HG03575 (cell line): ENCODE measurements around the gene C17orf100.

Experiments
- ATAC-seq: cut with Tn5 transposase; IDR thresholded peaks from one replicate; pipeline ENCODE4 v1.9.1; 2021; ENCODE audit not compliant: unreplicated experiment, insufficient number of reproducible peaks, low FRiP score; ENCODE audit errors: extremely low read depth

Gene C17orf100

DNA sequence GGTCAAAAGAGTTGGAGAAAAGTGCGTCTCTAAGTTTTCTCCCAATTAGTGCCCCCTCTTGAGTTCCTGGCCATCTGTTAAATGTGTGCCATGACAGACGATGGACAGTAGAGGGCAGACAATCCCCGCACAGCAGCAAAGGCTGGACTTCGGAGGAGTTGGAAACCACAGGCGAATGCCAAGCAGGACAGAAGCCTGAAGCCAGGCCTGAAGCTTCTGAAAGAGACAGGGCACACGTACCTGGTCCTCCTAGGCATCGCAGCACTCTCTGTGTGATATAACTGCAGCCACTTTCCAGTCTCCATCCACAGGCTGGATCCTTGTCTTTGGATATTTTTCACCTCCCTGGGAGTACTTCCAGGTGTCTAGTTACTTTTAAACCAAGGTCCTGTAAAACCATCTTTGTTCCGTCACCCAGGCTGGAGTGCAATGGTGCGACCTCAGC lies 14.5 kb downstream of the C17orf100 start:
- no peak for ATAC-seq

DNA sequence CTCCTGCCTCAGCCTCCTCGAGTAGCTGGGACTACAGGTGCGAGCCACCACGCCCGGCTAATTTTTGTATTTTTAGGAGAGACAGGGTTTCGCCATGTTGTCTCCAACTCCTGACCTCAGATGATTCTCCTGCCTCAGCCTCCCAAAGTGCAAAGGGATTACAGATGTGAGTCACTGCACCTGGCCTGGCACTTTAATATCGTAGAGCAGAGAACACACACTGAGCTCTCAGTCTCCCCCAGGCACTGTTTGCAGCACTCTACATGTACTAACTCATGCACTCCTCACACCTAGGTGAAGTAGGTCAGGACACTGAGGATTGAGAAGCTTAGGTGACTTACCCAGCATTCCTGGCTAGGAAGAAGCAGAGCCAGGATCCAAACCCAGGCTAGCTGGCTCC lies 15.0 kb downstream of the C17orf100 start:
- ATAC-seq: no peak

DNA sequence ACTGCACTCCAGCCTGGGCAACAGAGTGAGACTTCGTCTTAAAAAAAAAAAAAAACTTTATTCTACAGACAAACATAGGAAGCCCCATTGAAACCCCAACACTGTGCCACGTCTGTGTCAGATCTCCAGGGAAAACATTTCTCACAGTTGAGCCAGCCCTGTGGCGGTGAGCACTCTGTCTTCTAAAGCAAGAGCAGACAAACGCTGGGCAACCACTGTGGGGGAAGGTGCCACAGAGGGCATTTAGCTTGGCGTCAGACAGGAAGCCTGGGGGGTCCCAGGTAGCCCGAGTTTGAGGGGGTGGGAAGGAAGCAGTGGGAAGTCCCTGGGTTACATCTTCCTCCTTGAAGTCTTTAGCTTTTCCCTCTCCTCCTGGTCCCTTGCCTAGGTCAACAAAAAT lies 16.0 kb downstream of the C17orf100 start:
- ATAC-seq: no peak

DNA sequence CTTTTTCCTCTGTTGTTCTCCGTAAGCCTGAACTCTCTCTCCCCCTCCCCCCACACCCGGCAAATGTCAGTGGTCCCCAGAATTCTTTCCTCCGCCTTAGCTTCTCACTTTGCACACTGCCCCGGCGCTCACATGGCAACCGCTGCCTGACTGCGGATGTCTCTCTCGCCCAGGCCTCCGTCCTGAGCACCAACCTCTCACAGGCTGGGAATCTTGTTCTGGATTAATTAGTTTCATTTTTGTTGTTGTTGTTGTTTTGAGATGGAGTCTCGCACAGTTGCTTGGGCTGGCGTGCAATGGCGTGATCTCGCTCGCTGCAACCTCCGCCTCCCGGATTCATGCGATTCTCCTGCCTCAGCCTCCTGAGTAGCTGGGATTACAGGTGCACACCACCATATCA lies 16.7 kb downstream of the C17orf100 start:
- no peak for ATAC-seq

DNA sequence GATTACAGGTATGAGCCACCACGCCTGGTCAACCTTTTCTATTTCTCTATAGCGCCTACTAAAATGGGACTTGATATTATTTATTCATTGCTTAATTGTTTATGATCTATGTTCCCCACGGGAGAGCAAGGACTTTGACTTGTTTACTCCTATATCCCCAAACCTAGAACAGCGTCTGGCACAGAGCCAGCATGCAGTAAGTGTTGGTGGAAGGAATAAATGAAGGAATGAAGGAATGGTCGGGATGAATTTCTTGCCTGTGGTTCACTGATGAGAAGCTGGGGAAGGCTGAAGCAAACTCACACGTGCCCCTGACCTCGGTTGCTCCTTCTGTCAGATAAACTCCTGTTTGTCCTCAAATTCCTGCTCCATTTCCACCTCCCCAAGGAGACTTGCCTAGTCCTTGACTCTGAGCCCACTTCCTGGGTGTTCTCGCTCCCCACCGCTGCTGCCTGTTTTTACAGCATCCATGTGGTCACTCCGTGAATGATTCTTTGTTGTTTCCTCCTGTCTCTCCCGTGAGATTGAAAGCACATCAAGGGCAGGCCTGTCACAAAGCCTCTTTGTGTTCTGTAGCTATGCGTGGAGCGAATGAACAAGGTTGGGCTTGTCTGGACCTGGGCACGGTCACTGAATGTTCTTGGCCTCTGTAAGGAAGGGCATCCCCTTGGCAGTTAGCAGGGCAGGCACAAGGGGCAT lies 17.3 kb downstream of the C17orf100 start:
- ATAC-seq: no peak

DNA sequence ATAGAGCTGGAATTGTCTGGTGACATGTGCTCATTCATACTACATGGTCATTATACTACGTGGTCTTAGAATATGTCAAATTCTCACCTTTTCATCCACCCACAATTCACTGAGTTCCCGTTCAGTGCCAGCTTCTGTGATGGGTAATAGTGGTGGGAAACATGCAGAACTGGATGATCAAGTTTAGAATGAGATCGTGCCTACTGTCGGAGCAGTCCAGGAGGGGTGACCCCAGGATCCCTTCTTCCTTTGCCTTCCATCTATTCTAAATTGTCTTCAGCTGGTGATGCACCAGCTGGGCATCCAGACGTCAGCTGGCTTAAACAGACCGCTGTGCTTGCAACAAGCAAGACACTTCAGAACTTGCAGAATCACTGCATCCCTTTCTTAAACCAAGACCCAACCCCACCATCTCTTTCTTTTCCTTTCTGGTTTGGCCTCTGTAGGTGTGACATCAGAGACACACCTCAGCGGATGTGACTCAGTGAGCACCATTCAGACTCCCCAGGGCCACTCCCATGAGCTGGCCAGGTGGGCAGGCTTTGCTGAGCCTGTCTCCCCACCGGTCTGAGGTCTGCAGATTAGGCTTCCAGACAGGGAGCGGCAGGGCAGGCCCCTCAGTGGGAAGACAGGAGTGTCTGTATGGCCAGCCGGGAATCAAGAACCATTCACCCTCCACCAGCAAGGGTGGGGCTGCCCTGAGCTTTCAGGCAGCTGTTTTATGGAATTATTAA lies 18.1 kb downstream of the C17orf100 start:
- ATAC-seq: no peak

DNA sequence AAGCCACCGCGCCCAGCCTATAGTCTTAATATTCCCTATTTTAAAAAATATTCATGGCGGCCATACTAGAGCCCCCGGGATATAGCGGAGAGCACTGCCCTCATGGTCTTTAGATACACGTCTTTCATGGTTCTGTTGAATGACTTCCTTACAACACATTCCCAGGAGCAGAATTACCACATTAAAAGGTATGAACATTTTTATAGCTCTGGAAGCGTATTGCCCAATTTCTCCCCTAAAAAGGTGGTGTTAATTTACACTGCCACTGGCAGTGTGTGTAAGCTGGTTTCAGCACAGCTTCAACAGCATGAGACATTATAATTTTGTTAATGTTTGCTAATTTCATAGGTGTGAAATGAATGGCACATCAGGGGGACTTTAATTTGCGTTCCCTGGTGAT lies 19.0 kb downstream of the C17orf100 start:
- no peak for ATAC-seq

DNA sequence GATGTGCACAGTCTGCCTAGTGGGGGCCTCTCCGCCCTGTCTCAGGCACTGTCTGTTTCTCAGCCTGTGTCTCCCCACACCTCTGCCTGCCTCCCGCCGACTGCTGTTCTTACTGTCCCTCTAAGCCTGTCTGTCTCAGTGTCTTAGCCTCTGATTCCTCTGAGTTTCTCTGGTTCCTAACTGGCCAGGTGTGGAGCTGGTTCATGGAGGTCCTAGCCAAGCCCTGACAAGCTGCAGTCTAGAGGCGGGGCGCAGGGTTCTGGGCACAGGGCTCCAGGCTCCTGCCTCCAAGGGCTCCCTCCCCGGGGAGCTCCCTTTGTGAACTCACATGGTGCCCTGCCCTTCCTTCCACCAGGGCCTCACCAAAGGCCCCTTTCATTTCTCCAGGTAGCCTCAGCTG lies 19.4 kb downstream of the C17orf100 start:
- ATAC-seq: no peak

DNA sequence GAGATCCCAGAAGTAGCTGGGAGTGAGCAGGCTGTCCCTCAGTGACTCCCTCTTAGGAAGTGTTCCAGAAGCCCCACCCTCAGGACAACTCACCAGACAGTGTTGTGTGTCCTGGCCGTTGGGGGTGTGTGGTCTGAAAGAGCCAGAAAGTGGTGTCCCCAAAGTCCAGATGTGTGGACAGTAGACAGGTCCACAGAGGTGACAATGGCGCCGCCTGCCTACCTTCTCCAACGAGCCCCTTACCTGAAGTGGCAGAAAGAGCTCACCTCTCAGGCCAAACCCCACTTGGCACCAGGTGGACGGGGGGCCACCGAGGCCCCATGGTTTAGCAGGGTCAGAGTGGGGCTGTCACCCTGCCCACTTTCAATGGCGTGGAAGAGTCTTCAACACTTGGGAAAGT lies 19.9 kb downstream of the C17orf100 start:
- ATAC-seq: no peak

DNA sequence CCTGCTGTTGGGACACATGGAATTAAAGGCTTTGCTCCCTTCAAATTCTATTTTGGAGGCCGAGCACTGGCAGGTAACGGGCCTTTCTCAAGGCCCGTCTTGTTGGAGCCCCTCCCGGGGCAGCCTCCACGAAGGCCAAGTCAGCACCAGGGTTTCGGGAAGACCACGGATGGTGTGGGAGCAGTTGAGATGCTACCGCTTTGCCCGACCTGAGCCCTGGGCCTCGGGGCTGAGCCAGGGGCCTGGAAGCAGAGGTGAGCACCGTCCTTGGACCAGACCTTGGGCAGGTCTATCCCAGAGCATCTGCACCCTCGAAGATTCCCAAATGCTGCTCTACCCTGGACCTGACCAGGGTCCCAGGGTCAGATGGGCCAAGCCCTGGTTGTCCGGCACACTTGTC lies 23.0 kb downstream of the C17orf100 start:
- no peak for ATAC-seq

DNA sequence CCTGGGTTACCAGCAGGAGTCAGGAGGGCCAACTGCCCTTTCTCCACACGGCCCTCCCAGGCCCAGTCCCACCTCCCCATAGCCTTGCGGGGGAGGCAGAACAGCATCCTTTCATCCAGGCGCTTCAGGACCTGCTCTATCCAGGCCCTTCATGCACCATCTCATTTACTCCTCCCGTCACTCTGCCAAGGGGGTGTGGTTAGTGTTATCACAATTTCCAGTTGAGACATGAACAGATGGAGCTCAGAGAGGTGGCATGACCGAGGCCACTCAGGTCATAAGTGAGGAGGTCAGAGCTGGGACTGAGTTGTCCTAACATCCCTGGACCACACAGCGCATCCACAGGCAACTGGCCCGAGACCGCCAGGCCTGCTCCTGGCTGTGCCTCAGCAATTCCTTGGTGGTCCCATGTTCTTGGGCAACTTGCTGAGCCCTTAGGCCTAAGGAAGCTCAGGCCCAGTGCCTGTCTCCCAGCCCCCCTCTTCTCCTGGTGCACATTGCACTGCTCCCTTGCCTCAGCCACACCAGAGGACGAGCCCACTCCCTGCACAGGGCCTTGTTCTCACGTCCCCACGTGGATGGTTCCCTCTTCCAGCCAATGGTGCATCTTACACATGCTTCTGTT lies 23.8 kb downstream of the C17orf100 start:
- no peak for ATAC-seq

DNA sequence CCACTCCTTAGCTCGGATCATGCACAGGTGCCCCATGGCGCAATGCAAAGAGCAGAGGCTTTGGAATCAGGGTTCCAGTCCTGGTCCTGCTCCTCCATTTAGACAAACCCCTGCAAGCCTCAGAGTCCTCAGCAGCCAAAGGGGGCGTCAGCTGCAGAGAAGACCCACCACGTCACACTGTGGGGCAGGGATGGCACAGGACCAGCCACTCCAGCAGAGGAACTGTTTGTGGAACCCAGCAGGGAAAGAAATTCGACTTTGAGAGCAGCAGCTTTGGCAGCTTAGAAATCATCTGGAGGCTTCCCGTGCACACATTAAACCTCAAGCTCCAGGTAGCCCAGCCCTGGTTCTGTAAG lies 25.2 kb downstream of the C17orf100 start:
- no peak for ATAC-seq

DNA sequence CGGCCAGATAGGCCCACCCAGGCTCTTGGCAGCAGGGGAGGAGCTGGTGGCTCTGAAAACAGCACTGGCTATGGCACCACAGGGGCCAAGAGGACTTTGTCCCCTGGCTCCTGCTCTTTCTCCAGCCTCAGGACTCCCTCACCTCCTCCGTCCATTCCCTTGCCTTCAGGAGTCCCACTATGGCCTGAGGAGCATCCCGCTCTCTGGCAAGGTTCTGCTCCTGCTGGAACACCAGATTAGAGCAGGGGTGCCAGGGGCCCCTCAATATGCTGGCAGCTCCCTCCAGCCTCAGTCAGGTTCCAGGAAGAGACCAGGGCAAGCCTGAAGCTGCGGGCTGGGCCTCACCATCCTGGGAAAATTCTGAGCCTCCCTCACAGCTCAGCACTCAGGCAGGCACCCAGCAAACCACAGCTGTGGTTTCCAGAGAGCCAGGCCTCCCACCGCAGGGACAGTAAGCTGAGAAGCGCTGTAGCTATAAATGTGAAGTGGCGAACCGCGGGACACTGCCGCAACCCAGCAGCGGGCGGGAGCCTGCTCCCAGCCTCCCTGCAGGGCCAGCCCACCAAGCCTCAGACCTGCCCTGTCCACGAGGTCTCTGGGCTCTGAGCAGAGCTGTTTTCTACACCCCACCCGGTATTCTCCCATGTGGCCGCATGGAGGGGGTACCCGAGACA lies 25.7 kb downstream of the C17orf100 start:
- no peak for ATAC-seq

DNA sequence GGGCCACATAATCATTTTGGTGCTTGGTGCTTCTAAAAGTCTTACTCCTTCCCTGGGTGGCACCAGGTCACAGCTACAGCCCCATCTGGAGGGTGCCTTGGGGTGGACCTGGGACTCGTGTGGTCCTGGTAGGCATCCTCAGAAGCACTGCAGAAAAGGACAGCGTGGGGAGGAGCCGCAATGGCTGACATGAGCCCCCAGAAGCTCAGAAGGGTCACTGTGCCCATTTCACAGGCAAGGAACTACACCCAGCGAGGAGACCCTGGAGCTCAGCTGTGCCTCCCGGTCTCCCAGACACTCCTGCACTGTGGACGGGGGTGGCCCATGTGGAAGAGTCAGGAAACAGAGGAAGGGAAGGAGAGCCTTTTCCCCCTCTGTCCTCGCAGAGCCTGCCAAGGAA lies 26.4 kb downstream of the C17orf100 start:
- ATAC-seq: no peak

DNA sequence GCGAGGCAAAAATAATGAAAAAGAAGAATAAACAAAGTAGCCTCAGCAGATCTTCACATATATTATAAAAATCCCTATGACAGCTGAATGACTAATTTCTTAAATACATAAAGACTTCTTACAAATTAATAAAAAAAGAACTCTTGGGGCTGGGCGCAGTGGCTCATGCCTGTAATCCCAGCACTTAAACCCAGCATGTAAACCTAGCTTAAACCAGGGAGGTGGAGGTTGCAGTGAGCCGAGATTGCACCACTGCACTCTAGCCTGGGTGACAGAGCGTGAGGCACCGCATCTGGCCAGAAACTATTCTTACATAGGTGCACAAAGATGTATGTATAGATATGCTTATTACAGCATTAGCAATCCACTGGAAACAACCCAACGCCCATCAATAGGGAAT lies 27.7 kb downstream of the C17orf100 start:
- ATAC-seq: no peak

DNA sequence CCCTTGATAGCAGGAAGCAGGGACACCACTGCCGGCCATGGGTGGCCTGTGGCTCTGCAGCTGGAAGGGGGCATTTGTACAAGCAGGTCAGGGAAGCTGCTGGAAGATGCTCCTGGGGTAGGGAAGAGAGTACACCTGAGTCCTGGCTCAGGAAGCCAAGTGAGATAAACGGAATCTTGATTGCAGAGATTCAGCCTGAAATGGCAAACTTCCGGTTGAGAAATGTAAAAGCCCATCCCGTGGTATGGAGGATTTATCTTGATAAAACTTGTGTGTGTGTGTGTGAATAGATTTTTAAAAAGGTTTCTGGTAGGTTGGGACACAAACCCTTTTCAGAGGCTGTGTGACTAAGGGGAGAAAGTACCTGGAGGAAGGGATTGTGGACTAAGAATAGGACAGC lies 29.6 kb downstream of the C17orf100 start:
- no peak for ATAC-seq

DNA sequence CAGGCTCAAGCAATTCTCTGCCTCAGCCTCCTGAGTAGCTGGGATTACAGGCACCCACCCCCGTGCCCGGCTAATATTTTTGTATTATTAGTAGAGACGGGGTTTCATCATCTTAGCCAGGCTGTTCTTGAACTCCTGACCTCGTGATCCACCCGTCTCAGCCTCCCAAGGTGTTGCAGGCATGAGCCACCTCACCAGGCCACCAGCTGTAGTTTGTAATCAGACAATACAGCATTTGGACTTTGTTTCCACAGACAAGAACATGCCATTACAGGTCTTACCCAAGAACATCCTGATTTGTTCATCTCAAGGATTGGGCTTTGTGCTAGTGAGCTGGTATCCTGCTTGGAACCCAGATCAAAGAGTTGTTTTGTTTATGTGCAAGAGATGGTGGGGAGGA lies 30.1 kb downstream of the C17orf100 start:
- ATAC-seq: no peak

DNA sequence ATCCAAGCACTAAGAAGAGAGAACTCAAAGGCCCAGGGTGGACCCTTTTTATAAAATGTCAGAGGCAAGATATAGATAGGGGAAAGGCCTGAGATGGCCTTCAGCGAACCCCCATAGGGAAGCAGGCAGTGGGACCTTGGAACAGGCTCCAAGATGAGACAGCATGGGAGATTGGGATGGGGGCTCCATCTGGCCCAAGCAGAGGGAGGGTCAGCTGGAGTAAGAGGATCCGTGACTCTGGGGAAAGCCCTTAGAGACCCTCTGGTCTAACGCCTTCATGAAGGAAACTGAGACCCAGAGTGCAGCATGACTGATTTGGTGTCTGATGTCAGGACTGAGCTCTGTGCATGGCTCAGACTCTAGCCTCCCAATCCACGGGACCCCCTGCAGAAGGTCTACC lies 30.8 kb downstream of the C17orf100 start:
- ATAC-seq: no peak

DNA sequence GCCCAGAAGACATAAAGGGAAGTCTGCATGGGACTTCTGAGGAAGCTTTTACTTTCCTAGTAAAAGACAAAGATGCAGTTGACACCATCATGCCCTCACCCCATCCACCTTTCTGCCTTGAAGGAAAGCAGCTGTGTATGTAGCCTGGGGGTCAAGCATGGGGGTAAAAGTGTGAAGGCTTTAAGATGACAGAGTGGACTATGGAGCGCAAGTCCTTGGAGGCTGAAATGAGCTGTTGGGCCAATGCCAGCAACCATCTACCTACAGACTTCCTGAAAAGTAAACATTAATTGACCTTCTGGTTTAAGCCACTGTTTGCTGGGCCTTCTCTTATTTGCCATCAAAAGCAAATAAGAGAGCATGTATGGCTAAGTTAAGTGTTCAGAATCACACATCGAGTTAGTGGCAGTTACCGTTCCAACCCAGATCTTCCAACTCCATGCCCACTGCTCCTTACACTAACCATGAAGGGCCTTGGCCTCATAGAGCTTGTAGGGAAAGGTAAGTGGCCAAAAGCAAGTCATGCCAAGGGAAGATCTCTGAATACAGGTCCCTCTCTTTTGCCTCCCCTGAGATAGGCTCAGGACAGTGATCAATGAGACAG lies 31.6 kb downstream of the C17orf100 start:
- no peak for ATAC-seq
